ENCODE measurements around the gene DNAJC30. TPM values are rescaled to one million over a fixed set of nuclear protein-coding genes. Genes with fewer than 3 reads are reported as not detected.

DNAJC30 gene
- total RNA-seq, 4 donors from 2014 or later: 4.5 to 7.5 (median 5.5) TPM

DNA sequence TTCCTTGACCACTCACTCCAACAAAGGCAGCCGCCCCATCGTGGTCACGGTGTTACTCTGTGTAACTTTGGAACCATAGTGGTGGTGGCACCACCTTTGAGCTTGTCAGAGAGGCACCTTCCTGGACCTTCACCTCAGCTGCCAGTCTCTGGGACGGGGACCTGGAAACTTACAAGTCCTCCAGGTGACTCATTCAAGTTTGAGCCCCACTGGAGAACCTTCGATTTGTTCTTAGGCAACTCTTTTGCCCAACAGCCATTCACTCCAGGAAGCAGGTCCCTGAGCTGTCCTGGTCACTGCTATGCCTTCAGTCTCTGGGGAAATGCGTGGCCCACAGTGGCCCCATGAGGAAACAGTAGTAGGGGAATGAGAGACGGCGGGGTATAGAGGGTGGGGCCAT lies 19.0 kb upstream of the DNAJC30 start:
- no peak overlapping the region for H3K27ac ChIP-seq (replicated peaks in 1 of 4)
- no peaks in the 10 kb centered on the region for H3K27me3 ChIP-seq
- 85% methylated on average over 8 of the region's 8 CpGs for WGBS
- H3K4me1 ChIP-seq: peaks cover 7 to 22% (median 17%) of the 10 kb centered on the region in 4 donors
- no peak for TF ChIP-seq POLR2AphosphoS5 (IDR thresholded peaks at IDR 0.05)
- no peak for TF ChIP-seq EP300 (IDR thresholded peaks at IDR 0.05)
- no peak for TF ChIP-seq POLR2A (IDR thresholded peaks at IDR 0.05; ENCODE audit: low read depth)
- TF ChIP-seq, protein P1, sequence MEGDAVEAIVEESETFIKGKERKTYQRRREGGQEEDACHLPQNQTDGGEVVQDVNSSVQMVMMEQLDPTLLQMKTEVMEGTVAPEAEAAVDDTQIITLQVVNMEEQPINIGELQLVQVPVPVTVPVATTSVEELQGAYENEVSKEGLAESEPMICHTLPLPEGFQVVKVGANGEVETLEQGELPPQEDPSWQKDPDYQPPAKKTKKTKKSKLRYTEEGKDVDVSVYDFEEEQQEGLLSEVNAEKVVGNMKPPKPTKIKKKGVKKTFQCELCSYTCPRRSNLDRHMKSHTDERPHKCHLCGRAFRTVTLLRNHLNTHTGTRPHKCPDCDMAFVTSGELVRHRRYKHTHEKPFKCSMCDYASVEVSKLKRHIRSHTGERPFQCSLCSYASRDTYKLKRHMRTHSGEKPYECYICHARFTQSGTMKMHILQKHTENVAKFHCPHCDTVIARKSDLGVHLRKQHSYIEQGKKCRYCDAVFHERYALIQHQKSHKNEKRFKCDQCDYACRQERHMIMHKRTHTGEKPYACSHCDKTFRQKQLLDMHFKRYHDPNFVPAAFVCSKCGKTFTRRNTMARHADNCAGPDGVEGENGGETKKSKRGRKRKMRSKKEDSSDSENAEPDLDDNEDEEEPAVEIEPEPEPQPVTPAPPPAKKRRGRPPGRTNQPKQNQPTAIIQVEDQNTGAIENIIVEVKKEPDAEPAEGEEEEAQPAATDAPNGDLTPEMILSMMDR (IDR thresholded peaks at IDR 0.05): no peak
- intact Hi-C loops (cut with DNase I): no loop called here
- DNase-seq (ENCODE audit: extremely low spot score): no peak
- no peak overlapping the region for H3K4me3 ChIP-seq
- H3K36me3 ChIP-seq: peaks cover 11 to 81% (median 49%) of the 10 kb centered on the region in 4 donors
- no peaks in the 10 kb centered on the region for H3K9me3 ChIP-seq

DNA sequence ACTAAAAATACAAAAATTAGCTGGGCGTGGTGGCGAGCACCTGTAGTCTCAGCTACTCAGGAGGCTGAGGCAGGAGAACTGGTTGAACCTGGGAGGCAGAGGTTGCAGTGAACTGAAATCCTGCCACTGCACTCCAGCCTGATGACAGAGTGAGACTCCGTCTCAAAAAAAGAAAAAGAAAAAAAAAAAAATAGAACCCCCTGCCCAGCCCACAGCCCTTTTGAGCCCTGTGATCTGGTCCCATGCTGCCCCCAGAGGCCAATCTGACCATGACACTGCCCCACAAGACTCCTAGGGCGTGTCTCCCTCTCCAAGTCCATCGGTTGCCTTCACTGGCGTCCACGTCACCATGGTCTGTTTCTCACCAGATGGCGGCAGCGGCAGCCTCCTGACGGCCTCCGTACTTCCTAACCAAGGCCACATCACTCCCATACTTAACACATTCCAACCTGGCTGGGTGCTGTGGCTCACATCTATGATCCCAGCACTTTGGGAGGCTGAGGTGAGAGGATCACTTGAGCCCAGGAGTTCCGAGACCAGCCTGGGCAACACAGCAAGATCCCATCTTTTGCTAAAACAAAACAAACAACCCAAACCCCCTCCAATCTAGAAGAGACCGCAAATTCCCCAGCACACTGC lies 18.2 kb upstream of the DNAJC30 start:
- no peak overlapping the region for H3K27ac ChIP-seq (replicated peaks in 1 of 4)
- 72% methylated on average over 12 of the region's 13 CpGs for WGBS
- no peak for TF ChIP-seq POLR2A (IDR thresholded peaks at IDR 0.05; ENCODE audit: low read depth)
- TF ChIP-seq, protein P1 (IDR thresholded peaks at IDR 0.05): peak in 2 of 3 experiments; percentile 29 to 62
- intact Hi-C loops (cut with DNase I): no loop called here
- H3K4me1 ChIP-seq: peaks cover 7 to 22% (median 17%) of the 10 kb centered on the region in 4 donors
- H3K9me3 ChIP-seq: no peaks in the 10 kb centered on the region
- H3K27me3 ChIP-seq: no peaks in the 10 kb centered on the region
- H3K4me3 ChIP-seq: no peak overlapping the region
- no peak for DNase-seq (ENCODE audit: extremely low spot score)
- H3K36me3 ChIP-seq: peaks cover 18 to 81% (median 56%) of the 10 kb centered on the region in 4 donors

DNA sequence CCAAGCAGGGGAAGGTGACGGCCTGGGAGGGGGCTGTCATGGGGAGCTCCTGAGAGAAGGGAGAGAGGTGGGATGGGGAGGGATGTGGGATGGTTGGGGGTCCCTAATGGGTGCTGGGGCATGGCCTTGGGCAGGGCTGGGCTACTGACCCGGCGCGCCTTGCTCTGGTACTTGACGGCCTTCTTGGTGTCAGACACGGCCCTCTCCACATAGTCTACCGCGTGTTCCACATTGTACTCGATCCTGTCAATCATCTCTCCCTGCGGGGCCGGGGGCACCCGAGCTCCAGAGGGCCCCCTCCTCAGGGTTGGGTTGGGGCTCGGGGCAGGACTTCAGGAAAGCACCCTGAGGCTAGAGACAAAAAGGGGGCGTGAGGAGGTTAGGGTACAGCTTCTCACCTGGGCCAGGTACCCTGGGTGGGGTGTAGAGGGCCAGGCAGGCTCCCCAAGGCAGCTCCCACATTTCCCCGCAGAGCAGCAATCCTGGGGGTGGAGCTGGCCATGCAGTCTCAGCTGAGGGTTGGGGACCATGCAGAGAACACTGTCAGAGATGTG lies 17.4 kb upstream of the DNAJC30 start:
- no peak for TF ChIP-seq POLR2AphosphoS5 (IDR thresholded peaks at IDR 0.05)
- TF ChIP-seq EP300 (IDR thresholded peaks at IDR 0.05): no peak
- no peak for TF ChIP-seq POLR2A (IDR thresholded peaks at IDR 0.05; ENCODE audit: low read depth)
- TF ChIP-seq, protein P1 (IDR thresholded peaks at IDR 0.05): no peak
- intact Hi-C loops (cut with DNase I): no loop called here
- H3K27me3 ChIP-seq: no peaks in the 10 kb centered on the region
- no peaks in the 10 kb centered on the region for H3K9me3 ChIP-seq
- H3K4me1 ChIP-seq: peaks cover 7 to 22% (median 17%) of the 10 kb centered on the region in 4 donors
- peaks cover 18 to 81% (median 64%) of the 10 kb centered on the region in 4 donors for H3K36me3 ChIP-seq
- H3K27ac ChIP-seq (replicated peaks in 1 of 4): no peak overlapping the region
- H3K4me3 ChIP-seq: no peak overlapping the region
- no peak for DNase-seq (ENCODE audit: extremely low spot score)
- WGBS: 72% methylated on average over 9 of the region's 15 CpGs

GRCh38 chr7:73700069-73700423 lies 16.8 kb upstream of the DNAJC30 start:
- H3K36me3 ChIP-seq: peaks cover 21 to 85% (median 70%) of the 10 kb centered on the region in 4 donors
- 90% methylated on average over 14 of the region's 14 CpGs for WGBS
- H3K4me3 ChIP-seq: no peak overlapping the region
- TF ChIP-seq POLR2A (IDR thresholded peaks at IDR 0.05; ENCODE audit: low read depth) (no peak), EP300 (IDR thresholded peaks at IDR 0.05) (no peak), POLR2AphosphoS5 (IDR thresholded peaks at IDR 0.05) (no peak)
- TF ChIP-seq, protein P1 (IDR thresholded peaks at IDR 0.05): no peak
- intact Hi-C loops (cut with DNase I): no loop called here
- H3K27ac ChIP-seq (replicated peaks in 1 of 4): no peak overlapping the region
- H3K27me3 ChIP-seq: no peaks in the 10 kb centered on the region
- DNase-seq (ENCODE audit: extremely low spot score): no peak
- H3K4me1 ChIP-seq: peaks cover 7 to 19% (median 17%) of the 10 kb centered on the region in 4 donors
- H3K9me3 ChIP-seq: no peaks in the 10 kb centered on the region

All from esophagus muscularis mucosa (tissue), 4 donors.